ENCODE measurements around the gene CYP19A1. TPM values are rescaled to one million over a fixed set of nuclear protein-coding genes. Genes with fewer than 3 reads are reported as not detected.

The CYP19A1 gene
- total RNA-seq, 1 donor = not detected

- TF ChIP-seq, protein P1, sequence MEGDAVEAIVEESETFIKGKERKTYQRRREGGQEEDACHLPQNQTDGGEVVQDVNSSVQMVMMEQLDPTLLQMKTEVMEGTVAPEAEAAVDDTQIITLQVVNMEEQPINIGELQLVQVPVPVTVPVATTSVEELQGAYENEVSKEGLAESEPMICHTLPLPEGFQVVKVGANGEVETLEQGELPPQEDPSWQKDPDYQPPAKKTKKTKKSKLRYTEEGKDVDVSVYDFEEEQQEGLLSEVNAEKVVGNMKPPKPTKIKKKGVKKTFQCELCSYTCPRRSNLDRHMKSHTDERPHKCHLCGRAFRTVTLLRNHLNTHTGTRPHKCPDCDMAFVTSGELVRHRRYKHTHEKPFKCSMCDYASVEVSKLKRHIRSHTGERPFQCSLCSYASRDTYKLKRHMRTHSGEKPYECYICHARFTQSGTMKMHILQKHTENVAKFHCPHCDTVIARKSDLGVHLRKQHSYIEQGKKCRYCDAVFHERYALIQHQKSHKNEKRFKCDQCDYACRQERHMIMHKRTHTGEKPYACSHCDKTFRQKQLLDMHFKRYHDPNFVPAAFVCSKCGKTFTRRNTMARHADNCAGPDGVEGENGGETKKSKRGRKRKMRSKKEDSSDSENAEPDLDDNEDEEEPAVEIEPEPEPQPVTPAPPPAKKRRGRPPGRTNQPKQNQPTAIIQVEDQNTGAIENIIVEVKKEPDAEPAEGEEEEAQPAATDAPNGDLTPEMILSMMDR (IDR thresholded peaks at IDR 0.05; ENCODE audit: insufficient read depth, low read depth, low read length) = no peak
- H3K4me3 ChIP-seq (ENCODE audit: low read depth, low read length) = no peak overlapping the region
- DNase-seq (ENCODE audit: low read depth) = no peak
Observed at GRCh38 chr15:51237816-51238215, 100.6 kb downstream of the CYP19A1 start.

DNA sequence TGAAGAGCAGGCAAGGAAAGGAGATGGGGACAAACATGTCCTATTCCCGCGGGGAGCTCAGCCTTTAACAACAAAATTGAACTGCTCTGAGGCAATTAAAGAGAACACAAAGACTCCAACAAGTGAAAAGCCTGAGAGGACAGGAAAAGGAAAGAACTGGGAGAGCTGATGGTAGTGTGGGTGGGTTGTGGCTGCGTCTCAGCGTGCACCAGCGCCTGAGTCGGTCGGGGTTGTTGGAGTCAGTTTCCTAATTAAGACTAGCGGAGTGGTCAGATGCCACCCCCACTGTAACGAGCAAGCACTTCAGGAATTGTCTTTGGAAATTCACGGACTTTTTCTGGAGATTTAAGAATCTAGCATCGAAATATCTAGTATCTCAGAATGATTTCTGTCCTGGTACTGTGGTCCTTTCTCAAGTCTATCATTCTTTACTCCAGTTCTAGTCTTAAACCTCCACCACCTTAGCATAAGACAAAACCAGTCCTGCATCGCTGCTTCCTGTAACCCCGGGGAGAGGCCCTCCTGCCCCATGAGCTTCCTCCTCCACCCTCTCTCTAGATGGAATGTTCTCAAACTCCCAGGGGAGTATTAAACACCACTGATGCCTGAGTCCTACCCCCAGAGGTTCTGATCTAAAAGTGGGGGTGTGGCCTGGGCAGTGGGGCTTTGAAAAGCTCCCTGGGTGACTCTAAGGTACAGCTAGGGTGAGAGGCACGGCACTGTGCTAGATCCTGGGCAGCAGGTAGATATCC, 104.0 kb downstream of the CYP19A1 start:
- TF ChIP-seq, protein P1 (IDR thresholded peaks at IDR 0.05; ENCODE audit: insufficient read depth, low read depth, low read length) = no peak
- no peak for DNase-seq (ENCODE audit: low read depth)
- H3K4me3 ChIP-seq (ENCODE audit: low read depth, low read length) = no peak overlapping the region

DNA sequence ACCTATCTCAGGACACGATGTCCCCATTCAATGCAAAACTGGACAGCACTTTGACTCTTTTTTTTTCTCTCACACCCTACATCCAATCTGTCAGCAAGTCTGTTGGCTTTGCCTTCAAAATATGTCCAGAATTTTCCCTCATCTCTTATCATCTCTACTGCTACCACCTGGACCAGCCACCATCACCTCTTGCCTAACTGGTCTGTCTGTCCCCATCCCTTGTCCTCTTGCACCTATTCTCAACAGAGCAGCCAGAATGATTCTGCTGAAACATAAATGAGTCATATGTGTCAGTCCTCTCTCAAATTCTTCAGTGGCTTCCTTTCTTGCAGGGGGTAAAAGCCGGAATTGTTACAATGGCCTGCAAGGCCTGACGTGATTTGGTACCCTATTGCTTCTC, 105.8 kb downstream of the CYP19A1 start:
- TF ChIP-seq, protein P1 (IDR thresholded peaks at IDR 0.05; ENCODE audit: insufficient read depth, low read depth, low read length) = no peak
- no peak for DNase-seq (ENCODE audit: low read depth)
- no peak overlapping the region for H3K4me3 ChIP-seq (ENCODE audit: low read depth, low read length)

GRCh38 chr15:51229907-51230330, 108.5 kb downstream of the CYP19A1 start:
- H3K4me3 ChIP-seq (ENCODE audit: low read depth, low read length) = no peak overlapping the region
- peak; percentile 61 for DNase-seq (ENCODE audit: low read depth)
- TF ChIP-seq, protein P1 (IDR thresholded peaks at IDR 0.05; ENCODE audit: insufficient read depth, low read depth, low read length) = peak; percentile 54

GRCh38 chr15:51227940-51228732, 110.3 kb downstream of the CYP19A1 start:
- no peak overlapping the region for H3K4me3 ChIP-seq (ENCODE audit: low read depth, low read length)
- TF ChIP-seq, protein P1 (IDR thresholded peaks at IDR 0.05; ENCODE audit: insufficient read depth, low read depth, low read length) = no peak
- DNase-seq (ENCODE audit: low read depth) = peak; percentile 88

- TF ChIP-seq, protein P1 (IDR thresholded peaks at IDR 0.05; ENCODE audit: insufficient read depth, low read depth, low read length) = no peak
Observed at GRCh38 chr15:51226576-51227210, 111.7 kb downstream of the CYP19A1 start.

More at GRCh38 chr15:51226576-51227210, 111.7 kb downstream of the CYP19A1 start:
- no peak overlapping the region for H3K4me3 ChIP-seq (ENCODE audit: low read depth, low read length)
- no peak for DNase-seq (ENCODE audit: low read depth)

Data from fibroblast of villous mesenchyme (primary cell).